Measurements from ENCODE around the gene FRG2C. TPM values are rescaled to one million over a fixed set of nuclear protein-coding genes. Genes with fewer than 3 reads are reported as not detected.

Gene FRG2C
- total RNA-seq, 1 experiment from 2014 or later = 0.09 TPM

GRCh38 chr3:75692061-75692460, 27.9 kb downstream of the FRG2C start (continued):
- TF ChIP-seq ZNF532 (CRISPR knock-in tag; IDR thresholded peaks at IDR 0.05; ENCODE audit: borderline replicate concordance) = no peak
- TF ChIP-seq NFE2L1 (CRISPR knock-in tag; IDR thresholded peaks at IDR 0.05) = no peak
- TF ChIP-seq ZNF671 (CRISPR knock-in tag; IDR thresholded peaks at IDR 0.05) = no peak

Small RNAs within 50 kb of the gene (microRNA-seq; reads per million reads assigned to microRNA genes)
- gene MIR1324 (ENCODE audit: borderline number of aligned reads) = not detected

Other genes with a start within 250 kb of the FRG2C start
- gene ZNF717, start 121.2 kb downstream of the FRG2C start, total RNA-seq (2021) = 33.5 to 35.6 TPM (median 35.4 TPM) in 3 replicates

Data from WTC11 (cell line).